Testis (tissue), 2 donors: Measurements from ENCODE around the gene UBE2E1.

Source experiments
- CTCF ChIP-seq, 3 experiments: fragments of 450-650 bp in 2 of 3; fragments of 200-600 bp in 1 of 3; sonication (generic) in 1 of 3; IDR thresholded peaks; one replicate each; pipeline ENCODE4 v1.5.1; 2016 to 2019; ENCODE audit warnings: antibody characterized with exemption in 3 of 3, mild to moderate bottlenecking in 2 of 3, moderate library complexity in 1 of 3
- POLR2A ChIP-seq: fragments of 450-650 bp; IDR thresholded peaks from one replicate; pipeline ENCODE4 v1.6.1; 2017; ENCODE audit warnings: antibody characterized with exemption, mild to moderate bottlenecking, moderate library complexity

- TF ChIP-seq CTCF (IDR thresholded peaks at IDR 0.05): no peak
- no peak for TF ChIP-seq POLR2A
Observed at GRCh38 chr3:23806534-23807423, 1.0 kb downstream of the UBE2E1 start.
